Spleen (tissue), 11 donors: ENCODE results near the gene ESR1. TPM values are rescaled to one million over a fixed set of nuclear protein-coding genes. Genes with fewer than 3 reads are reported as not detected.

ENCODE experiments used
- DNase-seq: peaks from one replicate; pipeline ENCODE4 v3.0.0-alpha.2; 2020
- H3K27ac ChIP-seq, 8 donors: fragments of 200-600 bp; sonication (generic) in 7 of 8; 1 replicate in 4 of 8; 2 replicates in 4 of 8; pipeline versions ENCODE4 v1.5.0 to v1.8.0; 2016 to 2021; ENCODE audit warnings: inconsistent platforms in 4 of 8, mild to moderate bottlenecking in 4 of 8, moderate library complexity in 1 of 8
- H3K27me3 ChIP-seq, 7 donors: fragments of 200-600 bp; sonication (generic) in 6 of 7; replicated peaks in 1 of 7; 1 replicate in 4 of 7; 2 replicates in 3 of 7; pipeline versions ENCODE4 v1.5.0 to v1.8.0; 2016 to 2021; ENCODE audit warnings: inconsistent platforms in 3 of 7, mild to moderate bottlenecking in 1 of 7
- H3K36me3 ChIP-seq, 6 donors: fragments of 200-600 bp; sonication (generic) in 5 of 6; 1 replicate in 4 of 6; 2 replicates in 2 of 6; pipeline versions ENCODE4 v1.5.0 to v1.8.0; 2016 to 2021; ENCODE audit warnings: inconsistent platforms in 2 of 6
- H3K4me1 ChIP-seq, 6 donors: fragments of 200-600 bp; sonication (generic) in 5 of 6; 1 replicate in 3 of 6; 2 replicates in 3 of 6; pipeline versions ENCODE4 v1.5.0 to v1.8.0; 2016 to 2021; ENCODE audit warnings: inconsistent platforms in 3 of 6
- H3K4me3 ChIP-seq, 8 donors: fragments of 200-600 bp; sonication (generic) in 7 of 8; 1 replicate in 4 of 8; 2 replicates in 4 of 8; pipeline versions ENCODE4 v1.5.0 to v1.8.0; 2016 to 2021; ENCODE audit warnings: inconsistent platforms in 4 of 8, mild to moderate bottlenecking in 4 of 8, moderate library complexity in 2 of 8
- H3K9me3 ChIP-seq, 8 donors: fragments of 200-600 bp; sonication (generic) in 7 of 8; 1 replicate in 4 of 8; 2 replicates in 4 of 8; pipeline versions ENCODE4 v1.5.0 to v1.8.0; 2016 to 2021; ENCODE audit warnings: inconsistent platforms in 4 of 8
- CTCF ChIP-seq, 11 experiments: fragments of 200-600 bp in 7 of 11; fragments of 450-650 bp in 4 of 11; sonication (generic) in 4 of 11; IDR thresholded peaks in 8 of 11; conservative IDR thresholded peaks in 3 of 11; 1 replicate in 7 of 11; 2 replicates in 4 of 11; pipeline versions ENCODE4 v1.4.0 to v1.8.0; 2016 to 2021; ENCODE audit warnings: antibody characterized with exemption in 11 of 11, inconsistent platforms in 4 of 11, mild to moderate bottlenecking in 1 of 11
- POLR2A ChIP-seq, 3 donors: fragments of 450-650 bp; IDR thresholded peaks; one replicate each; pipeline ENCODE4 v1.5.1; 2017; ENCODE audit warnings: antibody characterized with exemption in 3 of 3, mild to moderate bottlenecking in 1 of 3
- POLR2AphosphoS5 ChIP-seq, 3 donors: sonication (generic); formaldehyde crosslinking; IDR thresholded peaks; one replicate each; pipeline ENCODE4 v1.5.1; 2017; ENCODE audit warnings: antibody characterized with exemption in 3 of 3
- WGBS, 5 donors: extraction: QIAGEN DNeasy Blood & Tissue Kit in 3 of 5; methylation state at CpG; one replicate each; pipeline versions ENCODE4 v1.1.5 to v1.1.7; 2013 to 2018; 5-methylcytosine and 5-hydroxymethylcytosine counted together
- intact Hi-C: fragments of 100-400 bp; cut with DNase I; formaldehyde crosslinking; loops from one replicate; pipeline ENCODE4 v1.15.0; 2023; ENCODE audit warnings: low total_unique reads
- polyA plus RNA-seq, 3 donors: library from polyadenylated mRNA; stranded (reverse); fragments of 200-250 nt; gene quantifications; one replicate each; pipeline ENCODE4 v1.2.1, GENCODE V29; 2013
- total RNA-seq, 7 donors: library from RNA; depleted of rRNA in 3 of 7; stranded (reverse); fragments of >200 nt in 3 of 7; fragmentation: NEBNext Ultra II Directional in 4 of 7; extraction: Animal tissue kit (Norgen Biotek cat#: 25700) in 4 of 7; gene quantifications; one replicate each; pipeline versions ENCODE4 v1.1.0 to v1.2.1, GENCODE V29; 2016 to 2021
- donor health status: healthy with polysubstance abuse.
- donor health status: DM: no; HTN: no; CAD: no; lungs with moderate emphysema.
- donor health status: DM: no; HTN: no; CAD: no.
- donor health status: Bipolar disorder and iron deficiency.
- donor health status: healthy.
- donor health status: DM: no; HTN: no; CAD: no.
- donor health status: DM: yes; HTN: yes; CAD: no.

Gene ESR1
- total and polyA plus RNA-seq, 10 donors: 0.35 to 7.3 (median 3.2) TPM

GRCh38 chr6:152050451-152051195, 243.1 kb downstream of the ESR1 start:
- H3K27ac ChIP-seq: no peak overlapping the region
- TF ChIP-seq POLR2AphosphoS5 (IDR thresholded peaks at IDR 0.05) (no peak), POLR2A (IDR thresholded peaks at IDR 0.05) (no peak), CTCF (IDR thresholded peaks at IDR 0.05 in 8 of 11, conservative IDR thresholded peaks at IDR 0.05 in 3 of 11) (no peak)
- peaks cover 0 to 15% (median 0%) of the 10 kb centered on the region in 6 donors for H3K4me1 ChIP-seq
- DNase-seq: no peak
- H3K9me3 ChIP-seq: no peaks in the 10 kb centered on the region
- H3K36me3 ChIP-seq: no peaks in the 10 kb centered on the region
- WGBS, 5 donors: 71 to 84% (median 74%) methylated on average over 4 of the region's 4 CpGs
- H3K27me3 ChIP-seq: no peaks in the 10 kb centered on the region
- H3K4me3 ChIP-seq: no peak overlapping the region
- intact Hi-C loops: no loop called here

GRCh38 chr6:152052061-152052460, 244.6 kb downstream of the ESR1 start:
- WGBS, 5 donors: 75 to 83% (median 78%) methylated on average over 6 of the region's 6 CpGs
- H3K4me3 ChIP-seq: no peak overlapping the region
- H3K27me3 ChIP-seq: no peaks in the 10 kb centered on the region
- H3K27ac ChIP-seq: no peak overlapping the region
- intact Hi-C loops: no loop called here
- no peaks in the 10 kb centered on the region for H3K9me3 ChIP-seq
- no peaks in the 10 kb centered on the region for H3K36me3 ChIP-seq
- no peak for DNase-seq
- TF ChIP-seq POLR2A (IDR thresholded peaks at IDR 0.05) (no peak), CTCF (IDR thresholded peaks at IDR 0.05 in 8 of 11, conservative IDR thresholded peaks at IDR 0.05 in 3 of 11) (no peak), POLR2AphosphoS5 (IDR thresholded peaks at IDR 0.05) (no peak)
- peaks cover 0 to 15% (median 0%) of the 10 kb centered on the region in 6 donors for H3K4me1 ChIP-seq

DNA sequence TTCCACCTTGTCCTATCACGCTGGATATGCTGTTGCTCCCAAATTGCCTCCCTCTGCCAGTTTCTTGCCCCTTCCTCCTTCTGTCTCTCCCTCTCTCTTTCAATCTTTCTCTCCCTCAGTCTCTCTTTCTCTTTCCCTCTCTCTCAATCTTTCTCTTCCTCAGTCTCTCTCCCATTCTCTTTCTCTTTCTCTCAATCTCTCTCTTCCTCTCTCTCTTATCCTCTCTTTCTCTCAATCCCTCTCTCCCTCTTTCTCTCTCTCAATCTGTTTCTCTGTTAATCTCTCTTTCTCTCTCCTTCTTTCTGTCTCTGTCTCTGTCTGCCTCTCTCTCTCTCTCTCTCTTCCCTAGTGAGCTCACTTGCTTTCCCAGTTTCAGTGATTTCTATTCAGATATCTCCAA, 245.8 kb downstream of the ESR1 start:
- DNase-seq: no peak
- intact Hi-C loops: no loop called here
- TF ChIP-seq POLR2AphosphoS5 (IDR thresholded peaks at IDR 0.05) (no peak), POLR2A (IDR thresholded peaks at IDR 0.05) (no peak), CTCF (IDR thresholded peaks at IDR 0.05 in 8 of 11, conservative IDR thresholded peaks at IDR 0.05 in 3 of 11) (no peak)
- H3K36me3 ChIP-seq: no peaks in the 10 kb centered on the region
- no peaks in the 10 kb centered on the region for H3K27me3 ChIP-seq
- peaks cover 0 to 15% (median 0%) of the 10 kb centered on the region in 6 donors for H3K4me1 ChIP-seq
- no peak overlapping the region for H3K27ac ChIP-seq
- H3K4me3 ChIP-seq: no peak overlapping the region
- WGBS, 5 donors: 80 to 100% (median 85%) methylated on average over 1 of the region's 1 CpG
- H3K9me3 ChIP-seq: no peaks in the 10 kb centered on the region

- intact Hi-C loops: no loop called here
- Histone ChIP-seq H3K9me3 (no peaks in the 10 kb centered on the region), H3K36me3 (no peaks in the 10 kb centered on the region), H3K4me1 (peaks cover 0 to 13% (median 0%) of the 10 kb centered on the region in 6 donors), H3K4me3 (no peak overlapping the region), H3K27me3 (no peaks in the 10 kb centered on the region), H3K27ac (no peak overlapping the region)
- 44 to 75% (median 69%) methylated on average over 7 of the region's 7 CpGs for WGBS, 5 donors
- no peak for TF ChIP-seq POLR2AphosphoS5 (IDR thresholded peaks at IDR 0.05)
- no peak for TF ChIP-seq CTCF (IDR thresholded peaks at IDR 0.05 in 8 of 11, conservative IDR thresholded peaks at IDR 0.05 in 3 of 11)
- TF ChIP-seq POLR2A (IDR thresholded peaks at IDR 0.05): no peak
- no peak for DNase-seq
Observed at GRCh38 chr6:152054441-152054840, 247.0 kb downstream of the ESR1 start.
